A204.1 (cell line): ENCODE measurements around the gene NCK2.

Source experiments
- FAIRE-seq: peaks from 2 replicates; lab custom pipeline; 2012; peaks lifted over from hg19 to GRCh38; lab: Jason Lieb, UNC

NCK2 gene

DNA sequence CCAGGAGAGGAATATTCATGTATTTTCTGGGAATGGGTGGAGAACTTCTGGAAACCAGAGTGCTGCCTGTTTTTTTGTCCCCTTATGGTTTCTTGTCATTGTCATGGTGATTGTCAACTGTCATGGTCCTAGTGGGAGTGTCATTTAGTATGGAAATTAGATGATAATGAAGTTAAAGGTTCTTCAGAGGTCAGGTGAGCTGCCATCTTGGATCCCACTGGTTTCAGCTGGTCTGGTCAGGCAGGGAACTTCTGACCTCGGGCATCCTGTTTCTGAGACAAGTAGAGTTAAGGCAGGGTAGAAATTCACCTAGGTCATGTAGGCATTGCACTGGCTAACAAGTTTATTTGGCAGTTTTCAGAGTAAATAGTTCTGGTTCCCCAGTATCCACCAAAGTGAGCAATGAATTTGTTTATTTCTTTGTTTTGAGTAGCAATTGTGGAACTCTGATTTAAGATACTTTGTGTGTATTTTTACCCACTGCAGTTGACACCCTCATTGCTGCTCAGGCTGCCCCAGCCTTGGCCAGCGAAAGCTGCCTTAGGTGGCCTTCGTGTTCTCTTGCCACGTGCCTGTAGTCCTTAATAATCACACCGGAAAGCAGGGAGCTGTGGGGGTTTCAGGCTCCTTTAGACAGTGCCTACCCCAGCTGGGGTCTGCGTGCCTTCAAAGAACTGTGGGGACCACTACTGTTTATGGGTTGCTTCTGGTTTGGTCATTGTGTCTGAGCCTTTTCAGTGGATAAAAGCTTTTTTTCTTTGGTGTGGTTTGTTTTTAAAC is 48.7 kb downstream of the NCK2 start:
- no peak for FAIRE-seq

DNA sequence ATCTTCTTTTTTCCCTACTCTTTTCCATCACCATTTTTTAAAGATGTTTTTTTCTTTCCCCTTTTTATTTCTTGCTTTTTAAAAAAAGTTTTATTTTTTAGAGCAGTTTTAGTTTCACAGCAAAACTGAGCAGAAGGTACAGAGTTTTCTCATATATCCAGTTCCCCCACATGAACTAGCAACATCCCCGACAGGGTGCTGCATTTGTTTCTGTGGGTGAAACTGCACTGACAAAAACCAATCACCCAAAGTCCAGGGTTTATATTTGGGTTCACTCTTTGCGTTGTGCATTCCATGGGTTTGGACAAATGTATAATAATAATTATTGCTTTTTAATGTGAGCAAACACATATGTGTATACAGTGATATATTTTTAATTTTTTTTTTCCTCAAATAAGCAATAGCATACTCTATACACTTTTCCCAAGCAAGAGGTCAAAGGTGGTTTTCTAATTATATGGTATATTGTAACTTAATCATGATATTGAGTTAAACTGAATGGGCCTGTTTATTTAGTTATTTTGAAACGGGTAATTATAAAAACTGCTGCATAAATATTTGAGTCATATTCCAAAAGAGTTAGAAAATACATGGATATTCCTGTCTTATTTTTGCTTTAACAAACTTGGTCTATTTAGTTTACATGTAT is 50.3 kb downstream of the NCK2 start:
- no peak for FAIRE-seq

DNA sequence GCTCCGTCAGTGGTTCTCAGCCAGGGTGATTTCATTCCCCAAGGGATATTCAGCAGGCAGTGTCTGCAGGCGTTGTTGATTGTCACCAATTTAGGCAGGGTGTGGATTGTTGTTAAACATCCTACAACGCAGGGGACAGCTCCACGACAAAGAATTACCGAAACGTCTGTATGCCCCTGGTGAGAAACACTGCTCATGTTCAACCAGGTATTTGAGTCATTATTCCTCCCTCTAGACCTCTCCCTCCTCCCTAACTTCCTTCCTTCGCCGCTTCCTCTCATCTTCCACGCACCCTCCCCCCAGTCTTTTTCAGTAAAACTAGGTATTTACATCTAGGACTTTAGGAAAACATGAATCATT is 50.8 kb downstream of the NCK2 start:
- no peak for FAIRE-seq

GRCh38 chr2:105796131-105796638 is 51.5 kb downstream of the NCK2 start:
- no peak for FAIRE-seq

- FAIRE-seq: no peak
These were observed 52.1 kb downstream of the NCK2 start for GRCh38 chr2:105796791-105797190.

DNA sequence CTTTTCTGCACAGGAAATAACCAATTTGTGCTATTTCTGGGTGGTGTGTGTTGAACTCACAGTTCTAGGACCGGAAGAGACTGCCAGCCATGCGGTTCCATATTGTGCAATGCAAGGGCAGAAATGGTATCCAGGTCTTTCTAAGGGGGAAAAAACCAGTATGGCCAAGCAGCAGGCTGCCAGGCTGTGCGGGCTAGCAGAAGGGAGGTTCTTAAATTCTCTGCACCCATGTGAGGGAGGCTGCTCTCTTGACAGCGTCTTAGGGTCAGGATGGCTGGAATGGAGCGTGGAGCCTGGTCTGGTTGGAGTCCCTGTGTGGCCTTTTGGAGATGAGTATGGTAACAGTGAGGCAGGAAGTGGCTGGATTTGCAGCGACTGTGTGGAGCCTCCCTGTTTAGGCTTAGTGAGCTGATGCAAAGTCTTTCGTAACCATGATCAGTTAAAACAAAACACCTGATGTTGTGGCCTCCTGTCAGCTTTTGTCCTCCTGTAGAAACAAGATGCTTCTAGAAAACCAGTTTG is 52.6 kb downstream of the NCK2 start:
- FAIRE-seq: no peak

- no peak for FAIRE-seq
These were observed 53.9 kb downstream of the NCK2 start for GRCh38 chr2:105798595-105798994.

DNA sequence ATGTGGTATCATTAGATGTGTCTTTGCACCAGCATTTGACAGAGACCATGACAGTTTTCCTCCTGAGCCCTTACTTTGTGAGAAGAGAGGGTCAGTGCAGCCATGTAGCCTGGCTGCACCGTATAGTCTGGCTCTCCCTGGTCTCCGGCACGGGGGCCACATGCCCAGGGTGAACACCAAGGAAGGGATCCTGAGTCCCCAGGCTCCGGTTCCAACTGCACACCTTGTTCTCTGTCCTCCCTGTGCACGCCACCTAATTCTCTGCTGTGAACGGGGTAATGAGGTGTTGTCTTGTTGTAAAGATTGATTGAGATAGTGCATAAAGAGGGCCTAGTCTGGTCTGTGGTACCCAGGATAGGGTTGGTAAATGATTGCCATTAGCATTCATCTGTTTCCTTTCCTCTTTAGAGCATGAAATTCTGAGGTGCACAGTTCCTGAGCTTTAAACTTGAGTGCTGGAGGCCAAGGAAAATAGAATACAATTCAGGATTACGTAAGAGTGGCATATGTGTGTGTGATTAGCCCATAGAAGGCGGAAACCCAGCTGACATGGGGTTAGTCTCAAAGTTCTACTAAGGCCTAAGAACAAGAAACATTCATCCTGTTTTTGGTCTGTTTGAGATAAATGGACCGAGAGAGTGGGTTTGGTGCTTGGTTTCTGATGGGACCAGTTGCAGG is 55.5 kb downstream of the NCK2 start:
- no peak for FAIRE-seq

DNA sequence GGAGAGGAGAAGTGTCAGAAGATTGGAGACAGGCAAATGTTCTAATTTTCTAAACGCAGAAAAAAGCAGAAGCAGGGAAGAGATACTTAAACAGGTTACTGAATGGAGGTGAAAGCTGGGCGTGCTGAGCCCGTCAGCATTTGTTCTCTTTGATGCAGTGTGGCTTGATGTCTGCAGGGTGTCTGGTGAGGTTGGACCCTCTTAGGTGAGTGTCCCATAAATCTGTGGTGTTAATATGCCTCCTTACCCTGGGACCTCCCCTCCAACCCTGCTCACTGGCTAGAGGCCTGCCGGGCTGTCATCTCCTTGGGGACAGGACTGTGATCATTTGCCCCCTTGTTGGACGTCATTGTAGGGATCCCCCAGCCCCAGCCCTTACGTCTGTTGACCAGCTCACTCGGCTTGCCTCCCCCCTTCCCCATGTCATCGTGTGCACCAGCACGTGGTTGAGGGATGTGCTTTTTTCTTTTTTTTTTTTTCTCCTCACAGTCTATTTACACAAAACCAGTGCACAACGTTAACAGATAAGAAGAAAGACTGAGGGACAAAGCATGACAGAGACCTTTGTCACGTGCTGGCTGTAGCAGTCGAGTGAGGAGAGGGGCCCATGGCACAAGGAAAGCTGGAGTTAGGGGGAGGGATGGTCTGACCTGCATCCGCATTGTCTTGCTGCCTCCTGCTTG is 56.4 kb downstream of the NCK2 start:
- FAIRE-seq: no peak

GRCh38 chr2:105801961-105802360 is 57.2 kb downstream of the NCK2 start:
- no peak for FAIRE-seq

- no peak for FAIRE-seq
These were observed 57.9 kb downstream of the NCK2 start for GRCh38 chr2:105802587-105802986.

- no peak for FAIRE-seq
These were observed 58.6 kb downstream of the NCK2 start for GRCh38 chr2:105803337-105803736.

- no peak for FAIRE-seq
These were observed 59.1 kb downstream of the NCK2 start for GRCh38 chr2:105803773-105804172.

DNA sequence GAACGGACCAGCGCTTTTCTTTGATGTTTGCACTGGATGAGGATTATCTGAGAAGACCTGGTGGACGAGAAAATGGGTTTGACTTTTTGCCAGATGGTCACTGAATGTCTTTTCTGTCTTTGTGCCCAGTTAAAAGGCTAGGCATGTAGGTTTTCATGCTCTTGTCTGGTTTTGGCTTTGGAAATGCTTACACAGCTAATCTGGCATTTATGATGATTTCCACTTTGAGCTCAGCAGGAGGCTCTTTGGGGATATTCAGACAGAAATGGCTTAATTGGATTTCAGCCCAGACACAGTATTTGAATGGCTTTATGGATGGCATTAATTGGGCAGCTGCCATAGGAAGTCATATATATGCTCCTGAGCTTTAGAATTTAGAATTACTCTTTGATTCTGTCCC is 59.6 kb downstream of the NCK2 start:
- FAIRE-seq: no peak

- no peak for FAIRE-seq
These were observed 62.3 kb downstream of the NCK2 start for GRCh38 chr2:105806996-105807395.

DNA sequence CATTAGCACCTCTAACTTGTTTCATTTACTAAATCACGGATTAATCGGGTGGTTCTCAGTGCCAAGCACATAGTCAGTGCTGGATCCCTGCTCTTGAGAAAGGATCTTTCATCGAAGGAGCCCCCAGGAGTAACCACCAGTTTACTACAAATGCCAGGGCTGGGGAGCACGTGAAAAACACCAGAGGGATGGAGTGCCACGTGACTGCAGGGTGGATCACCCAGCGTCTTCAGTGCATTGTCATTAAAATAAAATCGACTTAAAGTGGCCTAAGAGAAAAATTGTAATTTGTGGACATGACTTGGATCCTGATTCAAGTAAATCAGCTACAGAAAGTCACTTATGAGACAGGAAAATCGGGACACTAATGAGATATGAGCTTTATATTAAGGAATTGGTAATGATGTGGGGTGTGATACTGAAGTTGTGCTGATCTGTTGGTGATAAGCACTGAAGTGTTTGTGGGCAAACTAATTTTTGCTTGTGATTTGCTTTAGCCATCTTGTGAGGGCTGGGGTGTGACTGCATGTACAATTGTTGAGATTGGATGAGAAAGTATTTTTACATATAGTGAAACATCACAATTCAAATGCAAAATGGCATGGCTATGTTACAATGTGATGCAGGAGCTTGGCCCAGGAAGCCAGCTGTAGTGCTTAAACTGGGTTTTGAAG is 63.8 kb downstream of the NCK2 start:
- FAIRE-seq: no peak

- no peak for FAIRE-seq
These were observed 64.4 kb downstream of the NCK2 start for GRCh38 chr2:105809097-105809473.

- no peak for FAIRE-seq
These were observed 65.0 kb downstream of the NCK2 start for GRCh38 chr2:105809723-105810122.

- no peak for FAIRE-seq
These were observed 67.7 kb downstream of the NCK2 start for GRCh38 chr2:105812180-105813044.

GRCh38 chr2:105813045-105813315 is 68.3 kb downstream of the NCK2 start:
- no peak for FAIRE-seq

DNA sequence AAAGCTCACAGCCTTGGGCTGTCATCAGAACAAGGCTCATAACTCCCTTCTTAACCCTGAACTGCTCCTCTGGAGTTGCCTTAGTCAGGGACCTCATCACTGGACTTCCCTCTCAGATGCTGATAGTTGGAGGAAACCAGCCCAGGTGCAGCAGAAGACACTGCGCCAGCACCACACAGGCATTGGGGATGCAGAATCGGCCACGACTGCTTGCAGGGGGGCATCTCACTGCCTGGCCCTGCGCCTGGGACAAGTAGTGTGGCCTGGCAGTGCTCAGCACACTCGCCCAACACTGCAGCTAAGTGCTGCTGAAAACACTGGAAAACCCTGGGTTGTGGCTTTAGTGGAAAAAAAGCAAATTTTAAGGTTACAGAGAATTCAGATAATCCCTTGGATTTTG is 68.7 kb downstream of the NCK2 start:
- FAIRE-seq: no peak
